K562 (cell line): ENCODE results near the gene SPAG7. TPM values are rescaled to one million over a fixed set of nuclear protein-coding genes. Genes with fewer than 3 reads are reported as not detected.

ENCODE experiments used
- ATAC-seq: fragments of 200-7000 bp; cut with Tn5 transposase; 3 replicates; pipeline ENCODE4 v1.9.1; 2020; ENCODE audit warnings: moderate library complexity
- BruUV-seq: library from RNA; stranded (reverse); fragments of 400-500 nt; replicated peaks from 2 replicates; lab custom pipeline; 2021; lab: Mats Ljungman, UMichigan
- CTCF ChIA-PET: fragments of 300-600 bp; formaldehyde crosslinking; extraction: SDS; loops from one replicate; lab custom pipeline; 2021; ENCODE audit warnings: low intra/inter-chr PET ratio; lab: Yijun Ruan, JAX
- POLR2A ChIA-PET: fragments of 300-600, 350-650 bp; sonication (Branson Sonifier 250); formaldehyde crosslinking; extraction: SDS; loops from one replicate; lab custom pipeline; 2021; ENCODE audit warnings: antibody characterized with exemption, inconsistent platforms; lab: Yijun Ruan, JAX
- DNase-seq, 4 experiments: peaks; one replicate each; pipeline versions ENCODE4 v3.0.0 to v3.0.0-alpha.2; 2011 to 2018; ENCODE audit warnings: low spot score in 3 of 4, mixed read lengths in 3 of 4; ENCODE audit errors: extremely low read depth in 1 of 4
- FAIRE-seq: peaks from 2 replicates; lab custom pipeline; 2011; peaks lifted over from hg19 to GRCh38; lab: Jason Lieb, UNC
- H2AFZ ChIP-seq: 2 replicates; pipeline ENCODE4 v1.6.0; 2011; ENCODE audit warnings: low read depth, low read length, control low read depth, inconsistent platforms
- H3K27ac ChIP-seq: fragments of 200-600 bp; 3 replicates; pipeline ENCODE4 v1.8.0; 2011; ENCODE audit warnings: low read depth, mild to moderate bottlenecking, control low read depth, inconsistent platforms, low read length, moderate library complexity, mixed read lengths; ENCODE audit errors: extremely low read depth
- H3K27me3 ChIP-seq, 2 experiments: fragments of 300-600 bp in 1 of 2; 2 replicates in 1 of 2; 3 replicates in 1 of 2; pipeline versions ENCODE4 v1.6.0 to v1.8.0; 2011; ENCODE audit warnings: inconsistent platforms in 2 of 2, low read length in 2 of 2, mild to moderate bottlenecking in 1 of 2, mixed read lengths in 1 of 2, moderate library complexity in 1 of 2; ENCODE audit not compliant: control insufficient read depth in 2 of 2, insufficient read depth in 2 of 2
- H3K36me3 ChIP-seq: fragments of 300-600 bp; 3 replicates; pipeline ENCODE4 v1.8.0; 2011; ENCODE audit warnings: mild to moderate bottlenecking, low read length, inconsistent platforms; ENCODE audit not compliant: control insufficient read depth, insufficient read depth
- H3K4me1 ChIP-seq, 2 experiments: fragments of 200-600 bp in 1 of 2; replicated peaks in 1 of 2; 2 replicates in 1 of 2; 3 replicates in 1 of 2; pipeline versions ENCODE4 v1.5.1 to v1.8.0; 2011; ENCODE audit warnings: inconsistent platforms in 2 of 2, low read length in 2 of 2, mild to moderate bottlenecking in 1 of 2, mixed read lengths in 1 of 2, moderate library complexity in 1 of 2; ENCODE audit not compliant: control insufficient read depth in 2 of 2, insufficient read depth in 2 of 2
- H3K4me2 ChIP-seq: 2 replicates; pipeline ENCODE4 v1.6.1; 2011; ENCODE audit warnings: low read length, control low read depth, inconsistent platforms, mixed read lengths; ENCODE audit not compliant: insufficient read depth
- H3K4me3 ChIP-seq: fragments of 200-600 bp; sonication (generic), shearing (Covaris generic); 2 replicates; pipeline ENCODE4 v1.5.1; 2016; ENCODE audit warnings: control low read depth, inconsistent platforms
- H3K79me2 ChIP-seq: fragments of 200-600 bp; 3 replicates; pipeline ENCODE4 v1.8.0; 2011; ENCODE audit warnings: low read length, inconsistent platforms; ENCODE audit not compliant: control insufficient read depth, insufficient read depth
- H3K9ac ChIP-seq, 2 experiments: 2 replicates each; pipeline versions ENCODE4 v1.6.0 to v1.6.1; 2011; ENCODE audit warnings: low read depth in 2 of 2, low read length in 2 of 2, control low read depth in 1 of 2, inconsistent platforms in 1 of 2, mild to moderate bottlenecking in 1 of 2, mixed read lengths in 1 of 2; ENCODE audit not compliant: insufficient read depth in 1 of 2
- H3K9me1 ChIP-seq: one replicate; pipeline ENCODE4 v1.6.0; 2011; ENCODE audit warnings: inconsistent platforms, mild to moderate bottlenecking, low read length, moderate library complexity; ENCODE audit not compliant: control insufficient read depth, insufficient read depth
- H3K9me3 ChIP-seq: replicated peaks from 2 replicates; pipeline ENCODE4 v1.5.1; 2011; ENCODE audit warnings: low read depth, low read length, inconsistent platforms; ENCODE audit not compliant: control insufficient read depth, insufficient read depth
- H4K20me1 ChIP-seq: replicated peaks from 2 replicates; pipeline ENCODE4 v1.6.1; 2011; ENCODE audit warnings: low read length, inconsistent platforms, mixed read lengths; ENCODE audit not compliant: control insufficient read depth, insufficient read depth
- CHD4 ChIP-seq: fragments of 200-600 bp; sonication (generic); IDR thresholded peaks from 3 replicates; pipeline ENCODE4 v1.6.1; 2012; ENCODE audit warnings: low read depth, mild to moderate bottlenecking, mixed read lengths, low read length, inconsistent platforms; ENCODE audit not compliant: insufficient read depth, insufficient replicate concordance, poor library complexity, severe bottlenecking
- CREB3L1 ChIP-seq: fragments of 450-650 bp; IDR thresholded peaks from 2 replicates; pipeline ENCODE4 v1.6.1; 2014; ENCODE audit warnings: low read depth, mild to moderate bottlenecking, moderate library complexity, borderline replicate concordance
- ELF2 ChIP-seq: fragments of 250-450 bp; sonication (Bioruptor Pico); IDR thresholded peaks from 2 replicates; pipeline ENCODE4 v1.5.0; 2021; ENCODE audit warnings: mild to moderate bottlenecking
- FOXJ3 ChIP-seq: sonication (generic); formaldehyde crosslinking; IDR thresholded peaks from 2 replicates; pipeline ENCODE4 v1.4.0; 2020; ENCODE audit warnings: mild to moderate bottlenecking, missing genetic modification reagents
- HDAC3 ChIP-seq: fragments of 450-650 bp; IDR thresholded peaks from 2 replicates; pipeline ENCODE4 v1.6.1; 2018; ENCODE audit warnings: borderline replicate concordance, mild to moderate bottlenecking, moderate library complexity; ENCODE audit not compliant: partially characterized antibody
- HMG20B ChIP-seq: fragments of 250-450 bp; sonication (Bioruptor Pico); IDR thresholded peaks from 2 replicates; pipeline ENCODE4 v1.5.0; 2021; ENCODE audit warnings: mild to moderate bottlenecking
- ID3 ChIP-seq, 2 experiments: fragments of 250-450 bp in 1 of 2; fragments of 450-650 bp in 1 of 2; sonication (Bioruptor Pico) in 1 of 2; IDR thresholded peaks; 2 replicates each; pipeline versions ENCODE4 v1.6.1 to v1.8.0; 2016 to 2021; ENCODE audit warnings: mild to moderate bottlenecking in 2 of 2, moderate library complexity in 2 of 2, missing compliant biosample characterization in 1 of 2, missing genetic modification characterization in 1 of 2
- KLF1 ChIP-seq: fragments of 450-650 bp; IDR thresholded peaks from 2 replicates; pipeline ENCODE4 v1.6.1; 2016; ENCODE audit warnings: missing genetic modification characterization, missing compliant biosample characterization
- MEIS2 ChIP-seq: fragments of 450-650 bp; IDR thresholded peaks from 2 replicates; pipeline ENCODE4 v1.6.1; 2014; ENCODE audit warnings: mild to moderate bottlenecking; ENCODE audit not compliant: partially characterized antibody
- NFRKB ChIP-seq: fragments of 450-650 bp; IDR thresholded peaks from 2 replicates; pipeline ENCODE4 v1.6.1; 2016; ENCODE audit warnings: low read depth
- SP2 ChIP-seq: IDR thresholded peaks from 2 replicates; pipeline ENCODE4 v1.6.1; 2011; ENCODE audit warnings: mild to moderate bottlenecking, low read depth, low read length, moderate library complexity; ENCODE audit not compliant: poor library complexity, severe bottlenecking; ENCODE audit errors: extremely low read depth
- TAF1 ChIP-seq: IDR thresholded peaks from 2 replicates; pipeline ENCODE4 v1.6.1; 2011; ENCODE audit warnings: mild to moderate bottlenecking, low read length, moderate library complexity; ENCODE audit not compliant: insufficient read depth, control insufficient read depth, severe bottlenecking; ENCODE audit errors: extremely low read depth
- ZNF551 ChIP-seq: fragments of 250-450 bp; sonication (Bioruptor Pico); IDR thresholded peaks from 2 replicates; pipeline ENCODE4 v1.5.0; 2021; ENCODE audit warnings: mild to moderate bottlenecking, moderate library complexity
- WGBS: fragments of 100-300 bp; shearing (Covaris generic); methylation state at CpG from one replicate; pipeline ENCODE4 v1.1.6; 2016; ENCODE audit warnings: low coverage, mixed read lengths; ENCODE audit not compliant: insufficient coverage; ENCODE audit errors: missing lambda C conversion rate; 5-methylcytosine and 5-hydroxymethylcytosine counted together
- in situ Hi-C: fragments of 300-500 bp; cut with MboI; formaldehyde crosslinking; loops from 4 replicates; pipeline ENCODE4 v1.15.0; 2018; ENCODE audit warnings: inconsistent platforms, mixed read lengths
- intact Hi-C: fragments of 100-400 bp; cut with micrococcal nuclease; formaldehyde crosslinking; loops from 2 replicates; pipeline ENCODE4 v1.14.2; 2022
- polyA plus RNA-seq, 8 experiments: library from polyadenylated mRNA; depleted of rRNA in 4 of 8; stranded (reverse) in 5 of 8; unstranded in 3 of 8; fragments of >200 nt; fragmentation: Nextera tagmentation in 2 of 8; fragmentation: Illumina TruSeq in 1 of 8; extraction: Ambion mirVana in 2 of 8; extraction: Trizol in 1 of 8; gene quantifications; 2 replicates each; pipeline versions ENCODE4 v1.2.1 to v1.2.3, GENCODE V29; 2011 to 2014; ENCODE audit warnings: inconsistent platforms in 1 of 8, missing spikeins in 1 of 8
- total RNA-seq, 7 experiments: library from RNA; depleted of rRNA in 6 of 7; stranded (reverse); fragments of >200 nt in 6 of 7; fragmentation: Illumina TruSeq in 2 of 7; extraction: Trizol in 2 of 7; gene quantifications; 2 replicates each; pipeline versions ENCODE4 v1.2.1 to v1.2.3, GENCODE V29; 2011 to 2021; ENCODE audit warnings: low replicate concordance in 1 of 7

Gene SPAG7
- total and polyA plus RNA-seq, 9 of the 15 experiments (the other 6 are each of a cell fraction or from before 2014, with no cell fraction given) = 5.6 to 53.5 (median 36.3) TPM

- DNase-seq = no peak
- Histone ChIP-seq H3K36me3 (peaks cover 69% of the 10 kb centered on the region; the same call in 2 of the 3 replicates), H3K4me2 (no peak overlapping the region), H3K4me1 (peaks cover 17 to 22% of the 10 kb centered on the region in 2 experiments), H3K9me3 (no peaks in the 10 kb centered on the region), H3K27ac (no peak overlapping the region), H3K9ac (peak overlapping the region in 1 of 2 experiments; percentile 45; a peak in 1 of 4 replicates), H3K79me2 (peaks cover 12% of the 10 kb centered on the region; the same call in 2 of the 3 replicates), H2AFZ (no peak overlapping the region), H3K9me1 (no peaks in the 10 kb centered on the region), H4K20me1 (no peaks in the 10 kb centered on the region), H3K27me3 (no peaks in the 10 kb centered on the region), H3K4me3 (no peak overlapping the region)
- in situ Hi-C loops = no loop called here
- TF ChIP-seq TAF1 (no peak), KLF1 (tag) (no peak), NFRKB (no peak)
- WGBS = 100% methylated on average over 3 of the region's 6 CpGs
- no TSS peak for BruUV-seq
- ChIA-PET CTCF (interaction anchor here (0.6 kb wide), 1 partner anchor 271 kb away, joined by 3 read pairs; no protein-coding TSS in a partner anchor), POLR2A (no interaction called here)
- ATAC-seq = no peak
- intact Hi-C loops = no loop called here
- no peak for FAIRE-seq
These were observed 4.2 kb upstream of the SPAG7 start for GRCh38 chr17:4971826-4972225.

GRCh38 chr17:4970273-4970672 lies 2.7 kb upstream of the SPAG7 start:
- Histone ChIP-seq H3K27me3 (no peaks in the 10 kb centered on the region), H3K4me3 (no peak overlapping the region), H3K9me3 (no peaks in the 10 kb centered on the region), H4K20me1 (no peaks in the 10 kb centered on the region), H3K79me2 (peaks cover 25% of the 10 kb centered on the region), H3K9ac (no peak overlapping the region), H2AFZ (no peak overlapping the region), H3K36me3 (peaks cover 65% of the 10 kb centered on the region; the same call in 2 of the 3 replicates), H3K4me1 (peaks cover 23 to 26% of the 10 kb centered on the region in 2 experiments), H3K4me2 (no peak overlapping the region), H3K9me1 (no peaks in the 10 kb centered on the region), H3K27ac (peak overlapping the region; percentile 95; the same call in 1 of the 3 replicates)
- intact Hi-C loops = no loop called here
- TF ChIP-seq SP2 (no peak), CHD4 (no peak), FOXJ3 (CRISPR knock-in tag) (no peak), MEIS2 (no peak), CREB3L1 (no peak), ELF2 (no peak), HDAC3 (no peak), ZNF551 (CRISPR knock-in tag) (no peak), HMG20B (CRISPR knock-in tag) (no peak), ID3 (CRISPR knock-in tag; IDR thresholded peaks at IDR 0.05) (no peak), ID3 (tag; IDR thresholded peaks at IDR 0.05) (no peak)
- 93% methylated on average over 5 of the region's 8 CpGs for WGBS
- ChIA-PET POLR2A (interaction anchor here (0.9 to 1.4 kb wide), 2 partner anchors 9 to 61 kb away, joined by 3 to 8 read pairs; no protein-coding TSS in a partner anchor), CTCF (no interaction called here)
- no peak for ATAC-seq
- no peak for FAIRE-seq
- in situ Hi-C loops = no loop called here
- no TSS peak for BruUV-seq
- DNase-seq = no peak
